ENCODE measurements around the gene CBX5.
"Not testable (repeated sequence)": the region's sequence is repeated elsewhere in the genome, so short reads cannot be mapped to it uniquely, and the experiment has no call there.

Gene CBX5

GRCh38 chr12:54229624-54230212 lies 50.2 kb downstream of the CBX5 start:
- H3K27ac ChIP-seq (ENCODE audit: low read depth, low read length) = no peak overlapping the region

GRCh38 chr12:54228471-54228870 lies 51.5 kb downstream of the CBX5 start:
- H3K9ac ChIP-seq (ENCODE audit: low read length) = no peak overlapping the region
- no peaks in the 10 kb centered on the region for H3K9me3 ChIP-seq (ENCODE audit: low read length)
- H3K4me3 ChIP-seq (ENCODE audit: low read depth in 1 of 2, low read length in 2 of 2) = no peak overlapping the region
- H3K27me3 ChIP-seq (ENCODE audit: control insufficient read depth in 1 of 2, insufficient read depth in 2 of 2, low read length in 2 of 2) = no peaks in the 10 kb centered on the region
- H3K36me3 ChIP-seq (ENCODE audit: insufficient read depth, low read length) = no peaks in the 10 kb centered on the region
- peaks cover 5% of the 10 kb centered on the region for H3K4me1 ChIP-seq (ENCODE audit: insufficient read depth, low read length)
- no peak overlapping the region for H3K27ac ChIP-seq (ENCODE audit: low read depth, low read length)

More at GRCh38 chr12:54229624-54230212, 50.2 kb downstream of the CBX5 start:
- no peaks in the 10 kb centered on the region for H3K36me3 ChIP-seq (ENCODE audit: insufficient read depth, low read length)
- H3K4me1 ChIP-seq (ENCODE audit: insufficient read depth, low read length) = peaks cover 5% of the 10 kb centered on the region
- no peak overlapping the region for H3K9ac ChIP-seq (ENCODE audit: low read length)
- H3K27me3 ChIP-seq (ENCODE audit: control insufficient read depth in 1 of 2, insufficient read depth in 2 of 2, low read length in 2 of 2) = no peaks in the 10 kb centered on the region
- H3K9me3 ChIP-seq (ENCODE audit: low read length) = no peaks in the 10 kb centered on the region
- H3K4me3 ChIP-seq (ENCODE audit: low read depth in 1 of 2, low read length in 2 of 2) = no peak overlapping the region

- H3K9ac ChIP-seq (ENCODE audit: low read length); H3K27me3 ChIP-seq (ENCODE audit: control insufficient read depth in 1 of 2, insufficient read depth in 2 of 2, low read length in 2 of 2); H3K4me1 ChIP-seq (ENCODE audit: insufficient read depth, low read length); H3K36me3 ChIP-seq (ENCODE audit: insufficient read depth, low read length); H3K27ac ChIP-seq (ENCODE audit: low read depth, low read length); H3K4me3 ChIP-seq (ENCODE audit: low read depth in 1 of 2, low read length in 2 of 2); H3K9me3 ChIP-seq (ENCODE audit: low read length): not testable (repeated sequence)
These were observed 52.0 kb downstream of the CBX5 start for GRCh38 chr12:54227927-54228326.

GRCh38 chr12:54227376-54227775 lies 52.5 kb downstream of the CBX5 start:
- H3K4me1 ChIP-seq (ENCODE audit: insufficient read depth, low read length) = peaks cover 5% of the 10 kb centered on the region
- H3K27ac ChIP-seq (ENCODE audit: low read depth, low read length) = no peak overlapping the region
- H3K27me3 ChIP-seq (ENCODE audit: control insufficient read depth in 1 of 2, insufficient read depth in 2 of 2, low read length in 2 of 2) = no peaks in the 10 kb centered on the region
- H3K9me3 ChIP-seq (ENCODE audit: low read length) = no peaks in the 10 kb centered on the region
- no peak overlapping the region for H3K9ac ChIP-seq (ENCODE audit: low read length)
- H3K36me3 ChIP-seq (ENCODE audit: insufficient read depth, low read length) = no peaks in the 10 kb centered on the region
- H3K4me3 ChIP-seq (ENCODE audit: low read depth in 1 of 2, low read length in 2 of 2) = no peak overlapping the region

GRCh38 chr12:54225666-54226065 lies 54.3 kb downstream of the CBX5 start:
- Histone ChIP-seq H3K9ac (ENCODE audit: low read length) (no peak overlapping the region), H3K9me3 (ENCODE audit: low read length) (no peaks in the 10 kb centered on the region), H3K27ac (ENCODE audit: low read depth, low read length) (no peak overlapping the region), H3K36me3 (ENCODE audit: insufficient read depth, low read length) (no peaks in the 10 kb centered on the region), H3K27me3 (ENCODE audit: control insufficient read depth in 1 of 2, insufficient read depth in 2 of 2, low read length in 2 of 2) (no peaks in the 10 kb centered on the region), H3K4me1 (ENCODE audit: insufficient read depth, low read length) (peaks cover 5% of the 10 kb centered on the region), H3K4me3 (ENCODE audit: low read depth in 1 of 2, low read length in 2 of 2) (no peak overlapping the region)

GRCh38 chr12:54222609-54223008 lies 57.3 kb downstream of the CBX5 start:
- Histone ChIP-seq H3K9ac (ENCODE audit: low read length) (no peak overlapping the region), H3K36me3 (ENCODE audit: insufficient read depth, low read length) (no peaks in the 10 kb centered on the region), H3K4me3 (ENCODE audit: low read depth in 1 of 2, low read length in 2 of 2) (no peak overlapping the region), H3K27me3 (ENCODE audit: control insufficient read depth in 1 of 2, insufficient read depth in 2 of 2, low read length in 2 of 2) (peaks cover 7% of the 10 kb centered on the region in 2 donors), H3K27ac (ENCODE audit: low read depth, low read length) (no peak overlapping the region), H3K4me1 (ENCODE audit: insufficient read depth, low read length) (peaks cover 9% of the 10 kb centered on the region), H3K9me3 (ENCODE audit: low read length) (no peaks in the 10 kb centered on the region)

- Histone ChIP-seq H3K4me1 (ENCODE audit: insufficient read depth, low read length) (peaks cover 17% of the 10 kb centered on the region), H3K9me3 (ENCODE audit: low read length) (no peaks in the 10 kb centered on the region), H3K36me3 (ENCODE audit: insufficient read depth, low read length) (no peaks in the 10 kb centered on the region), H3K9ac (ENCODE audit: low read length) (no peak overlapping the region), H3K4me3 (ENCODE audit: low read depth in 1 of 2, low read length in 2 of 2) (no peak overlapping the region), H3K27me3 (ENCODE audit: control insufficient read depth in 1 of 2, insufficient read depth in 2 of 2, low read length in 2 of 2) (peaks cover 16% of the 10 kb centered on the region in 2 donors), H3K27ac (ENCODE audit: low read depth, low read length) (no peak overlapping the region)
These were observed 58.4 kb downstream of the CBX5 start for GRCh38 chr12:54221402-54221984.

GRCh38 chr12:54220567-54220966 lies 59.4 kb downstream of the CBX5 start:
- H3K9me3 ChIP-seq (ENCODE audit: low read length) = no peaks in the 10 kb centered on the region
- peaks cover 19% of the 10 kb centered on the region for H3K4me1 ChIP-seq (ENCODE audit: insufficient read depth, low read length)
- H3K4me3 ChIP-seq (ENCODE audit: low read depth in 1 of 2, low read length in 2 of 2) = no peak overlapping the region
- no peak overlapping the region for H3K27ac ChIP-seq (ENCODE audit: low read depth, low read length)
- no peak overlapping the region for H3K9ac ChIP-seq (ENCODE audit: low read length)
- peaks cover 16 to 26% of the 10 kb centered on the region in 2 donors for H3K27me3 ChIP-seq (ENCODE audit: control insufficient read depth in 1 of 2, insufficient read depth in 2 of 2, low read length in 2 of 2)
- no peaks in the 10 kb centered on the region for H3K36me3 ChIP-seq (ENCODE audit: insufficient read depth, low read length)

GRCh38 chr12:54220092-54220557 lies 59.8 kb downstream of the CBX5 start:
- H3K27ac ChIP-seq (ENCODE audit: low read depth, low read length) = no peak overlapping the region
- H3K4me1 ChIP-seq (ENCODE audit: insufficient read depth, low read length) = peaks cover 20% of the 10 kb centered on the region
- H3K9ac ChIP-seq (ENCODE audit: low read length) = no peak overlapping the region
- H3K27me3 ChIP-seq (ENCODE audit: control insufficient read depth in 1 of 2, insufficient read depth in 2 of 2, low read length in 2 of 2) = peaks cover 16 to 29% of the 10 kb centered on the region in 2 donors
- no peaks in the 10 kb centered on the region for H3K9me3 ChIP-seq (ENCODE audit: low read length)
- no peaks in the 10 kb centered on the region for H3K36me3 ChIP-seq (ENCODE audit: insufficient read depth, low read length)
- H3K4me3 ChIP-seq (ENCODE audit: low read depth in 1 of 2, low read length in 2 of 2) = no peak overlapping the region

- peaks cover 28% of the 10 kb centered on the region for H3K4me1 ChIP-seq (ENCODE audit: insufficient read depth, low read length)
- H3K4me3 ChIP-seq (ENCODE audit: low read depth in 1 of 2, low read length in 2 of 2) = peak overlapping the region; percentile 3 to 40
- no peak overlapping the region for H3K27ac ChIP-seq (ENCODE audit: low read depth, low read length)
- H3K27me3 ChIP-seq (ENCODE audit: control insufficient read depth in 1 of 2, insufficient read depth in 2 of 2, low read length in 2 of 2) = peaks cover 20 to 52% of the 10 kb centered on the region in 2 donors
- no peaks in the 10 kb centered on the region for H3K9me3 ChIP-seq (ENCODE audit: low read length)
- no peak overlapping the region for H3K9ac ChIP-seq (ENCODE audit: low read length)
- H3K36me3 ChIP-seq (ENCODE audit: insufficient read depth, low read length) = no peaks in the 10 kb centered on the region
These were observed 62.1 kb downstream of the CBX5 start for GRCh38 chr12:54217774-54218241.

- no peak overlapping the region for H3K27ac ChIP-seq (ENCODE audit: low read depth, low read length)
- H3K36me3 ChIP-seq (ENCODE audit: insufficient read depth, low read length) = no peaks in the 10 kb centered on the region
- peaks cover 28 to 59% of the 10 kb centered on the region in 2 donors for H3K27me3 ChIP-seq (ENCODE audit: control insufficient read depth in 1 of 2, insufficient read depth in 2 of 2, low read length in 2 of 2)
- no peaks in the 10 kb centered on the region for H3K9me3 ChIP-seq (ENCODE audit: low read length)
- H3K4me1 ChIP-seq (ENCODE audit: insufficient read depth, low read length) = peaks cover 28% of the 10 kb centered on the region
- H3K9ac ChIP-seq (ENCODE audit: low read length) = no peak overlapping the region
- H3K4me3 ChIP-seq (ENCODE audit: low read depth in 1 of 2, low read length in 2 of 2) = peak overlapping the region; percentile 40
These were observed 62.9 kb downstream of the CBX5 start for GRCh38 chr12:54216797-54217661.

All from muscle layer of colon (tissue), 2 donors.